Loucy (cell line): ENCODE results near the gene MACROD1.

Experiments used
- H2AFZ ChIP-seq: fragments of 200-600 bp; sonication (generic); 2 replicates; pipeline ENCODE4 v1.6.0; 2016; ENCODE audit warnings: antibody characterized with exemption, mild to moderate bottlenecking, low read length, moderate library complexity
- H3F3A ChIP-seq: fragments of 200-600 bp; 2 replicates; pipeline ENCODE4 v1.6.0; 2016; ENCODE audit warnings: antibody characterized with exemption, low read depth, mild to moderate bottlenecking
- H3K27me3 ChIP-seq: fragments of 200-600 bp; sonication (generic); 2 replicates; pipeline ENCODE4 v1.6.1; 2014; ENCODE audit warnings: low read length, mild to moderate bottlenecking; ENCODE audit not compliant: insufficient read depth, poor library complexity, severe bottlenecking
- H3K36me3 ChIP-seq: fragments of 200-600 bp; sonication (generic); 2 replicates; pipeline ENCODE4 v1.6.1; 2016; ENCODE audit warnings: low read length; ENCODE audit not compliant: insufficient read depth
- H3K4me1 ChIP-seq: fragments of 200-600 bp; sonication (generic); 2 replicates; pipeline ENCODE4 v1.5.1; 2014; ENCODE audit warnings: low read length, mild to moderate bottlenecking; ENCODE audit not compliant: insufficient read depth, poor library complexity, severe bottlenecking
- H3K4me2 ChIP-seq: fragments of 200-600 bp; sonication (generic); 2 replicates; pipeline ENCODE4 v1.6.0; 2014; ENCODE audit warnings: antibody characterized with exemption, low read length, low read depth, mild to moderate bottlenecking; ENCODE audit not compliant: poor library complexity, severe bottlenecking
- H3K4me3 ChIP-seq: fragments of 200-600 bp; sonication (generic); 2 replicates; pipeline ENCODE4 v1.5.1; 2014; ENCODE audit warnings: low read length, mild to moderate bottlenecking, mixed read lengths; ENCODE audit not compliant: poor library complexity, severe bottlenecking
- H3K79me2 ChIP-seq: fragments of 200-600 bp; sonication (generic); 2 replicates; pipeline ENCODE4 v1.6.1; 2014; ENCODE audit warnings: low read length; ENCODE audit not compliant: insufficient read depth
- H3K9ac ChIP-seq: fragments of 200-600 bp; sonication (generic); 2 replicates; pipeline ENCODE4 v1.6.0; 2014; ENCODE audit warnings: mild to moderate bottlenecking, low read depth, low read length, moderate library complexity; ENCODE audit not compliant: poor library complexity, severe bottlenecking
- H3K9me2 ChIP-seq: fragments of 200-600 bp; sonication (generic); replicated peaks from 2 replicates; pipeline ENCODE4 v1.6.1; 2016; ENCODE audit warnings: low read depth, low read length, mixed read lengths
- H3K9me3 ChIP-seq: fragments of 200-600 bp; sonication (generic); 2 replicates; pipeline ENCODE4 v1.6.1; 2014; ENCODE audit warnings: mild to moderate bottlenecking, antibody characterized with exemption, low read length, low read depth; ENCODE audit not compliant: insufficient read depth
- H4K20me1 ChIP-seq: fragments of 200-600 bp; sonication (generic); 2 replicates; pipeline ENCODE4 v1.6.0; 2014; ENCODE audit warnings: antibody characterized with exemption, low read length, mild to moderate bottlenecking; ENCODE audit not compliant: insufficient read depth, poor library complexity, severe bottlenecking
- EZH2phosphoT487 ChIP-seq: fragments of 200-600 bp; IDR thresholded peaks from 2 replicates; pipeline ENCODE4 v1.6.1; 2018; ENCODE audit warnings: antibody characterized with exemption, mild to moderate bottlenecking, moderate library complexity, borderline replicate concordance
- TF ChIP-seq, protein P1 (sequence below): fragments of 200-600 bp; sonication (generic); conservative IDR thresholded peaks from 2 replicates; pipeline ENCODE4 v1.5.1; 2014; ENCODE audit warnings: mild to moderate bottlenecking, antibody characterized with exemption, low read length

The MACROD1 gene

DNA sequence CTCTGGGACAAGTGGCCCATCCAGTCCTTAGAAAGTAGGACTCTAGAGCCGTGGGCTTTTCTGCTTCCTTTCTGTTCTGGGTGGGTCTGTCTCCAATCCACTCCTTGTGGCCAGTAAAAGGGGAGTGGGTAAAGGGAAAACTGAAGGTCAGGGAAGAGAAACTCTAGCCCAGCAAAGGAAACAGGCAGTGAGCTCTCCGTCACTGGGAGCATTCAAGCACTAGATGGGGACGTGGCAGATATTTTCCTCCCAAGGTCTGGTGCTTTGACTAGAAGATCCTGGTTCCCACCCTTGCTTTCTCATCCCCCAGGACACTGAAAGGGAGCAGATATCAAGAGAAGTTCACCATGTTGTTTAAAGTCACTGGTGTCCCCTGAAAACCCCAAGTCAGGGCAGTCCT, 42.2 kb downstream of the MACROD1 start:
- no peaks in the 10 kb centered on the region for H3K4me1 ChIP-seq
- no peaks in the 10 kb centered on the region for H3K79me2 ChIP-seq
- H3K27me3 ChIP-seq = no peaks in the 10 kb centered on the region
- H3F3A ChIP-seq = no peaks in the 10 kb centered on the region
- no peak overlapping the region for H3K9ac ChIP-seq
- TF ChIP-seq, protein P1, sequence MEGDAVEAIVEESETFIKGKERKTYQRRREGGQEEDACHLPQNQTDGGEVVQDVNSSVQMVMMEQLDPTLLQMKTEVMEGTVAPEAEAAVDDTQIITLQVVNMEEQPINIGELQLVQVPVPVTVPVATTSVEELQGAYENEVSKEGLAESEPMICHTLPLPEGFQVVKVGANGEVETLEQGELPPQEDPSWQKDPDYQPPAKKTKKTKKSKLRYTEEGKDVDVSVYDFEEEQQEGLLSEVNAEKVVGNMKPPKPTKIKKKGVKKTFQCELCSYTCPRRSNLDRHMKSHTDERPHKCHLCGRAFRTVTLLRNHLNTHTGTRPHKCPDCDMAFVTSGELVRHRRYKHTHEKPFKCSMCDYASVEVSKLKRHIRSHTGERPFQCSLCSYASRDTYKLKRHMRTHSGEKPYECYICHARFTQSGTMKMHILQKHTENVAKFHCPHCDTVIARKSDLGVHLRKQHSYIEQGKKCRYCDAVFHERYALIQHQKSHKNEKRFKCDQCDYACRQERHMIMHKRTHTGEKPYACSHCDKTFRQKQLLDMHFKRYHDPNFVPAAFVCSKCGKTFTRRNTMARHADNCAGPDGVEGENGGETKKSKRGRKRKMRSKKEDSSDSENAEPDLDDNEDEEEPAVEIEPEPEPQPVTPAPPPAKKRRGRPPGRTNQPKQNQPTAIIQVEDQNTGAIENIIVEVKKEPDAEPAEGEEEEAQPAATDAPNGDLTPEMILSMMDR = no peak
- TF ChIP-seq EZH2phosphoT487 = no peak
- no peak overlapping the region for H2AFZ ChIP-seq
- H3K36me3 ChIP-seq = no peaks in the 10 kb centered on the region
- H4K20me1 ChIP-seq = no peaks in the 10 kb centered on the region
- no peak overlapping the region for H3K4me2 ChIP-seq
- no peaks in the 10 kb centered on the region for H3K9me3 ChIP-seq
- no peaks in the 10 kb centered on the region for H3K9me2 ChIP-seq
- H3K4me3 ChIP-seq = no peak overlapping the region

DNA sequence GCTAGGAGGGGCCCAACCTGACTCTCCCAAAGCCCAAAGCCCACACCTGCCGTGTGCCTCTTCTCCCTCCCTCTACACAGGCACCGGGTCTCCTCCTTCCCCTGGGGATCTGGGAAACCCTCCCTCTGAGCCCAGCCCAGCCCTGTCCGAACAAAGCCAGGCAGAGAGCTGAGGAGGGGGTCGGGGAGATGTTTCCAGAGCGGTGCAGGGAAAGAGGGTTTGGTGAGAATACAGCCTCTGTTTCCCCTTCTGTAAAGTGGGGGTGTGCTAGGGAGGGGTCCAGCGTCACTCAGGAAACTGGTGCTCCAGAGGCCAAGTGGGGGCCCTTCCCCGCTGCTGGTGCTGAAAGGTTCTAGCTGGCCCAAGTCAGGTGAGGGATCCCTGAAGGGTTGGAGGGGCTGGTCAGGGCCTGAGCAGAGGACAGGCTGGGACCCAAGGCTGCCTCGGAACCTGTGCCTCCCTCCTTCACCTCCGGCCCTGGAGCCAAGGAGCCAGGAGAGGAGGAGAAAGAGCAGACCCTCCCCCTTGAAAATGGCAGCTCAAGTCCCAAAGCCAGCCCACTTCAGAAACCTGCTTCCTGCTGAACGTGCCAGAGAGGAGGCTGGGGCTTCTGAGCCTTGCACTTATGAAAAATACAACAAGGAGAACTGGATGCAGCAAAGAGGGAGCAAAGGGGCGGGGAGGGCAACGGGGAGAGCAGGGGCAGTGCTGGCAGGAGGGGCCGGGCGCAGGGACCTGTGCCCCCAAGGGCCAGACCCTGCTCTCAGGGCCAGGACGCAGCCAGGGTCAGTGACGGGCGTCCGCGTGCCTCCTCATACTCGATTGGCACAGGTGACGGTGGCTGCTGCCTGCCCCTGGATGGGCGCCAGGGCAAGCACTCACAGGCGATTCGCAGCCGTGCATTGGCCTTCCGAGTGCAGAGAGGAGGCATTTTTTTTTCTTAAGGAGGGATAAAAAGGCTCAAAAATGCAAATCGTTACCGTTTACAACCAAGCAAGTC, 43.2 kb downstream of the MACROD1 start:
- H3K9me3 ChIP-seq = no peaks in the 10 kb centered on the region
- H3K9ac ChIP-seq = no peak overlapping the region
- no peaks in the 10 kb centered on the region for H3K27me3 ChIP-seq
- no peak overlapping the region for H3K4me3 ChIP-seq
- H3K4me2 ChIP-seq = no peak overlapping the region
- no peaks in the 10 kb centered on the region for H3K4me1 ChIP-seq
- H3K79me2 ChIP-seq = no peaks in the 10 kb centered on the region
- no peaks in the 10 kb centered on the region for H4K20me1 ChIP-seq
- H2AFZ ChIP-seq = no peak overlapping the region
- TF ChIP-seq, protein P1 = no peak
- TF ChIP-seq EZH2phosphoT487 = no peak
- H3K9me2 ChIP-seq = no peaks in the 10 kb centered on the region
- H3F3A ChIP-seq = no peaks in the 10 kb centered on the region
- H3K36me3 ChIP-seq = no peaks in the 10 kb centered on the region

DNA sequence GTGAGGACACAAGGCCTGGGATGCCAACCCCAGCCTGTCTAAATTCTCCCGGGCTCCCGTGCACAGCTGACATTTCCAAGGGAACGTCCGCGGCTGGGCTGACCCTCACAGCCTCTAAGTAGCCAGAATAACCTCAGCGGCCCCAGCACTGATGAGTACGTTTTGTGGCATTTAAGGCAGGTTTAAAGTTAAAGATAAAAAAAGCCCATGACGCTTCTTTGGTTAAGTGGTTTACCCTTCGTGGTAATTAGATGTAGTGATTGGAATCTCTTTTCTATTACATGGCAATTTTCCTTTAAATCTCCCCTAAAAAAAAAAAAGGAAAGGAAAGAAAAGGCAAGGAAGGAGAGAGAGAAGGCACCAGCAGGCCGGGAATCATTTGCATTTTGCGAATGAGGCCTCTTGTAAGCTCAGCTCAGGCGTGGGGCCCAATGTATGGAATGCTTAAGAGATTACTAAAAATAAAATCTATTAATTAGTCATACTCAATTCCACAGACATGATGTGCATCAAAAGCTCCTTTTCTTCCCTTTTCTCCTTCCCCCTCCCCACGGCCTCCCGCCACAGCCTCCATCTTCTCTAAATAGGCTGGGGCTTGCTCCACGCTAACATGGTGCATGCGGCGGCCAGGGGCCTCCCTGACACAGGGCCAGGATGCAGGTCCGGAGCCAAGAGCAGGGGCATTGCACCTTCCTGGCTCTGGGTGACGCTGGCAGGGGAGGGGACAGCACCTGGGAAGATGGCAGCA, 44.1 kb downstream of the MACROD1 start:
- no peaks in the 10 kb centered on the region for H3K4me1 ChIP-seq
- no peaks in the 10 kb centered on the region for H3K79me2 ChIP-seq
- H4K20me1 ChIP-seq = no peaks in the 10 kb centered on the region
- H3K36me3 ChIP-seq = no peaks in the 10 kb centered on the region
- H2AFZ ChIP-seq = no peak overlapping the region
- H3F3A ChIP-seq = no peaks in the 10 kb centered on the region
- H3K9ac ChIP-seq = no peak overlapping the region
- TF ChIP-seq EZH2phosphoT487 = no peak
- TF ChIP-seq, protein P1 = no peak
- no peaks in the 10 kb centered on the region for H3K9me2 ChIP-seq
- no peaks in the 10 kb centered on the region for H3K27me3 ChIP-seq
- H3K4me3 ChIP-seq = no peak overlapping the region
- H3K4me2 ChIP-seq = no peak overlapping the region
- no peaks in the 10 kb centered on the region for H3K9me3 ChIP-seq
